ENCODE results near the gene SLC35F3.
"Not testable (repeated sequence)": the region's sequence is repeated elsewhere in the genome, so short reads cannot be mapped to it uniquely, and the experiment has no call there.

SLC35F3 gene

GRCh38 chr1:234300096-234300495, 395.6 kb downstream of the SLC35F3 start:
- FAIRE-seq: no peak

GRCh38 chr1:234301663-234302062, 397.2 kb downstream of the SLC35F3 start:
- not testable (repeated sequence) for FAIRE-seq

DNA sequence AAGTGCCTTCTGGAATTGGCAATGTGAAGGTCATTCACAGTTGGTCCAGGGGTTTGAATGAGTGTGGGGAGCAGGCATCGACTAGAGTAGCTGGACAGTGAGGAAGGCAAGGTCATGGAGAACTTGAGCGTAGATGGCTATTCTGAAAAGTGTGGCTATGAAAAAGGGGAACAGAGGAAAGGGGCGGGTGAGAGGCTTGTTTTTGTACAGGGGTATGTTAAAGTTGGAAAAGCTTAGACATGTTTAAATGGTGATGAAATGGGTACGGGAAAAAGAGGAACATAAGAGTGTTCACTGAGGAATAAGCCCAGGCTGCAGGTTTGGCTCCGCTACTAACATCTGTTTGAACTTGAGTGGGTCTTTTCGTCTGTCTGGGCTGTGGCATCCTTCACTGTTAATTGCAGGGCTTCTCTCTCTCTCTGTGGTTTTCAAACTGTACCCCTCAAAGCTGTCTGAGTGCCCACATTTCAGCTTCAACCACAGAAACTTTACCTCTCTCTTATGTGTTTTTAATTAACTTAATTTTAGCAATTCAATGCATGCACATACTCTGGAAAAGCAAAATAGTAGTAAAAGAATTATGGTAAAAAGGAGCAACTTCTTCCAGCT, 398.0 kb downstream of the SLC35F3 start:
- no peak for FAIRE-seq

GRCh38 chr1:234303231-234303630, 398.8 kb downstream of the SLC35F3 start:
- FAIRE-seq: no peak

DNA sequence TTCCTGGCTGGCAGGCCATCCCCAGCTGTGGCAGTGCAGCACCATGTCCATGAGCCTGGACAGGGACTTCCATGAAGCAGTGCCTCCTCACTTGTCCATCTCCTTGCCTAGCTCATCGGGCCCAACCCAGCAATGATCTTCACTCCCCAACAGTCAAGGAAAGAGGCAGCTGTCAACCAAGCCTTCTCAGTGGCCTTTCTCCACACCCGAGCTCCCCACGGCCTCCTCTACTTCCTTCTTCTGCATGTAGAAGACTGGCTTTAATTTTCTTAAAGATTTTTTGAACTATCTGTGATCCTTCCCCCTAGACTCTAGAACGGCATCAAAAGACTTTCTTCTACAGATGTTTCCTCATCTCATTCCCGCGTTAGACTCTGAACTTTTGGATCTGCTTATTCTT, 403.2 kb downstream of the SLC35F3 start:
- no peak for FAIRE-seq

GRCh38 chr1:234309243-234309597, 404.7 kb downstream of the SLC35F3 start:
- FAIRE-seq: no peak

GRCh38 chr1:234309598-234310459, 405.4 kb downstream of the SLC35F3 start:
- no peak for FAIRE-seq

DNA sequence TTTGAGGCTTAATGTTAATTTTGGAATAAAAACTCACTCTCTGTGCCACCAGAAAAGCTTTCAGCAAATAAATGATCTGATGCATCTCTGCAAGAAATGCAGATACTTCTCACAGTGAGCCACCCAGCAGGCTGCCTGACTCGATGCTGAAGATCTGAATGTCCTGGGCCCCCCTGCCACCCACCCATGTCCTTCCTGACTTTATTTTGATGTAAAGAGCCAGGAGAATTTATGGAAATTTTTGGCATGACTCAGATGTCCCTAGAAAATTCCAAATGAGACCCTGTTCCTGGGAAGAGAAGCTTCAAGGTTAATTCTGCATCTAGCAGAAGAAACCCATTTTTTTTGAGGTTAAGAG, 406.0 kb downstream of the SLC35F3 start:
- no peak for FAIRE-seq

- FAIRE-seq: no peak
These were observed 406.9 kb downstream of the SLC35F3 start for GRCh38 chr1:234311414-234311813.

GRCh38 chr1:234313171-234313570, 408.7 kb downstream of the SLC35F3 start:
- no peak for FAIRE-seq

DNA sequence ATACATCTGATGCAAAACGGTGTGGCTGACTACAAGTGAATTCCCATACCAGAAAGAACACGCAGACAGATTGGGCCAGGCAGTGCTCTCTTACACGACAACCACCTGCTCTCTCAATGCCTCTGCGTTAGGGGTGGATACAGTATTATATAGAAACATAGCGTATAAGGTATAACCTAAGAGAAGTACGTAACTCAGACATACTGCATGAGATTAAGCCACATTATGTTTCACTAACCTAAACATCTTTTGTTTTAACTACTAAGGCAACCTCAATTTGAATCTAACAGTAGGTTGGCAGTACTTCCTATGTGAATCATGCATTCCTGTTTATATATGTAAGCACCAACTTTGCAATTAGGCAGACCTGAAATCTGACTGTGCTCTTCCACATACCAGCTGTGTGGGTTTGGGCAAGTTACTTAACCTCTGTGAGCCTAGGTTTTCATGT, 410.6 kb downstream of the SLC35F3 start:
- no peak for FAIRE-seq

DNA sequence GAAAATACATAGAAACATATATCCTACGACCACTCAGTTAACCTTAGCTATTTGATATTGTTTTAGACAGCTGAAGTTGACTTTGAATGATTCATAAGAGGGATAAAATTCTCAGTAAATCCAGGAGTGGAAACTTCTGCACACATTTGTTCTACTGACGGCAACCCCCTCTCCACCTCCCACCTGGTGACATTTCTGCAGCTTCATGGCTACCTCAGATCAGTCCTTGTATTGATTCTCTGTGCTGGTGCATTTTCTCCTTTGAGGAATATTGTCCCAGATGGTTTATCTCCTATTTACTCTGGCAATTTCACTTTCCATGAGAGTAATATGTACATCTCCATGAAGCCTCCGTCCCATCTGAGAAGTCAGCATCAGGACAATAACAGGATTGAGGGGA, 411.1 kb downstream of the SLC35F3 start:
- no peak for FAIRE-seq

- FAIRE-seq: no peak
These were observed 412.0 kb downstream of the SLC35F3 start for GRCh38 chr1:234316486-234316885.

DNA sequence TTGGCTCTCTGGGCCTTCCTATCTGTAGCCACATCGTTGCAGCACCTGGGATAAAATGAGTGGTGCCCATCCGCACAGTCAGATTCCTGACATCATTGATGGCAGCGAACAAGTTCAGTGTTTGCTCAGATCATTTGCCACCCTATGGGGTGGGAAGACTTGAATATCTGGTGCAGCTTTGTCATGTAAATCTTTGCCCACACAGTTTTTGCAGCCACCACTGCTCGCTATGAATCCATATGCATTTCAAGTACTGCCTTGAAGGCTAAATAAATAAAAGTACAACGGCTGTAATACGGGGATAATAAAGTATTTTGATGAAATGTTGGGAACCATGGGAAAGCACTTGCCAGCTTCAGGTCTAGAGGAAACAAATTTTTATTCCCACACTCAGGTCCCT, 412.5 kb downstream of the SLC35F3 start:
- FAIRE-seq: no peak

DNA sequence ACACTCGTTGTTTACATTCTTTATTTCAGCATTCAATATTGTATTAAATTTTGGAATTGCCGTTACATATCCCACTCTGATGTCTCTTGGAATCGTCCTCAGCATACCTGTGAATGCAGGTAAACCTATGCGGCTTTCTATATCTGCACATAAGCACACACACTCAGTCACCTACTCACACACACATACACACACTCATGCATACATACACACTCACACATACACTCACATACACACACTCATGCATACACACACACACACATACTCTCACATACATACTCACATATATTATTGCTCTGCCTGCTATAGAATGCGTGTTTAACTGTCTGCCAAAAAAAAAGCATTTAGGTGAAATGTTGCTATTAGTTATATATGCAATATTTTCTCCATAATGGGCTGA, 415.6 kb downstream of the SLC35F3 start:
- no peak for FAIRE-seq

DNA sequence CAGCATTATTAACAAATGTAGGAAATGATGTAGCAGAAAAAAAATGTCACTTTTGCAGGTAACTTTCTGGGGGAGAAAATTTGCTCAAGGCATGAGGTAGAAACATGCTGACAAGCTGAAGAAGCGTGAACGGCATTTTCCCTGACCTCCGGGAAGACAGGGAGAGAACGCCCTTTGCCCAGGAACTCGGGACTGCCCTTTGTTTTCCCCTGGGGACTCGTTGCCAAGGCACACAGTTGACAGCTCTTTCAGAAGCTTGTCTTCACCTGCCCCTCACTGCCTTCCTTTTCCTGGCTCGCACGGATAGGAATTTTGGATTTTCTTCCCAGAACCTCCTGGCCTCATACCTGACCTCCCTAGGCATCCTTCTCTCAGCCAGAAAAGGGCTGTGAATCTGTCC, 416.1 kb downstream of the SLC35F3 start:
- FAIRE-seq: no peak

DNA sequence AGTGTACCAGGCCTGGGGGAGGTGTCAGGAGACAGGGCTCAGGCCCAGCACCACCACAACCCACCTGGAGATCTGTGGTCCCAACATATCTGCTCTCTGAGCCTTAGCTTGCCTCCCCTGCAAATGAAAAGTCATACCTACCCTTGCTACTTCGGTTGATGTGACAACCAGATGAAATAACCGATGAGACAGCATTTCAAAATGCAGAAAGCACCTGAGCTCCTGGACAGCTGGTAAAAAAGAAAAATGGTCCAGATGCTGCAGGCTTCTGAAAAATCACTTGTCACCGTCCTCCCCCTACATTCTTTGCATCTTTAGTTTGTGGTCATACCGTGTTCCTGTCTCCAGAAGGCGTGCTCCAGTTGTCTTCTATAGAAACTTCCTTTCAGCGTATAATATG, 416.8 kb downstream of the SLC35F3 start:
- FAIRE-seq: no peak

GRCh38 chr1:234322097-234322496, 417.6 kb downstream of the SLC35F3 start:
- FAIRE-seq: no peak

GRCh38 chr1:234322979-234323378, 418.5 kb downstream of the SLC35F3 start:
- FAIRE-seq: no peak

DNA sequence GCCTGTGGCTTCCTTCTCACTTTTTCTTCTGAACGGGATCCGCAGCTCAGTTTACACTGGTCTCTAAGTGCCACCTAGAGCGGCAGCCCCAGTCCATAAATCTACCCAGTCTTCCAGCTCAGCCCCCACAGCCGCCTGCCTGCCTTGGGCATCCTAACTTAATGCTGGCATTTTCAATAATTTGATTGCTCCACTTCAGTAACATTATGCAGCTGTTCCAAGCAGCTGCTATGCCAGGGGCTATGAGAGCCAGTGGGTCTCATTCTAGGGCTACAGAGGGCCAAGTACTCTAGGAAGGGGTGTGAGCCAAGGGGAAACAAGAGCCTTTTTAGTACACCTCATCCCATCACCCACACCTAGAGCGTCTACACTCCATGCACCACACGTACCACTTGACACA, 420.3 kb downstream of the SLC35F3 start:
- FAIRE-seq: no peak

DNA sequence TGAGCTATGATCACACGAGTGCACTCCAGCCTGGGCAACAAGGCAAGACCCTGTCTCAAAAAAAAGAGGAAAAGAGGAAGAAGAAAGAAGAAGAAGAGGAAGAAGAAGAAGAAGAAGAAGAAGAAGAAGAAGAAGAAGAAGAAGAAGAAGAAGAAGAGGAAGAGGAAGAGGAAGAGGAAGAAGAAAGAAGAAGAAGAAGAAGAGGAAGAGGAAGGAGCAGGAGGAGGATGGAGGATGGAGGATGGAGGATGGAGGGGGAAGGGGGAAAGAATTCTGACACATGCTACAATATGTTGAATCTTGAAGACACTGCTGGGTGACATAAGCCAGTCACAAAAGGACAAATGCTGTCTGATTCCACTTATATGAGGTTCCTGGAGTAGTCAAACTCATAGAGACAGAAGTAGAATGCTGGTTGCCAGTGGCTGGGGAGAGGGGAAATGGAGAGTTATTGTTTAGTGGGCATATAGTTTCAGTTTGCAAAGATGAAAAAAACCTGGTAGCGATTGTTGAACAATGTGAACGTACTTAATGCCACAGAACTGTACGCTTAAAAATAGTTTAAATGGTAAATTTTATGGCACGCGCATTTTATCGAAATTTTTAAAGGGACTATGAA, 421.5 kb downstream of the SLC35F3 start:
- FAIRE-seq: no peak

DNA sequence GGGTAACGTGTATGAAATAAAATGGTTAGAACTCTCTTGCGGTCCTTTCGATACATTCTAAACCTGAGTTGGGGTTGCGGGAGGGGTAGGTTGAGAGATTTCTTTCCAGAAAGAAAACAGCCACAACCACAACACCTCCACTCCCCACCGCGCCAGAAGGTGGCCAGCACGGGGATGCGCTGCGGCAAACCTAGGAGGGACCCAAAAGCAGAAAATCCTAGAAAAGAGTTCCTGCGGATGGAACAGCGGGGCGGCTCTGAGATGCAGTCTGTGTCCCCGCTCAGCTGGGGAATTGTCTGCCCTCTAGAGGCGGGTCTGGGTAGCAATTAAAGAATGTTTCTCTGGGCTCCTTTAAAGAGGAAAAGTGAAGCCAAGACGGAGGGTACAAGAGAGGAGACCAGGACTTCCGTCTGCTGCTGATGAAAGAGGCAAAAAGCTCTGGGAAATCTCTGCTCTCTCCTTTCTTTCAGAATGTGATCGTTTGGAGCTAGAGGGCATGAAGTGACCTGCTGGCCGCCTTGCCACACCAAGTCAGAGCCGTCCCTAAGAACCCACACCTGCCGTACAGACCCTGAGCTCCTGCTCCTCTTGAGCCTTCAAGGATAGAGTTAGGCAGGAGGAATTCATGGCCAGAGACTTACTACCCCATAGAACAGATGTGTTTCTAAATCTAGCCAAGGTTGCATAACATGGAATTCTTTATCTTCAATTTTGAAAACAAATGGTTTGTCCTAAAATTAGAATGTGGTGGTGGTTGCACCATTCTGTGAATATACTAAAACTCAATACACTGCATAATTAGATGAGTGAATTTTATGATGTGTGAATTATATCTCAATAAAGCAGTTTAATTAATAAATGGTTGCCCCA, 422.3 kb downstream of the SLC35F3 start:
- FAIRE-seq: no peak

DNA sequence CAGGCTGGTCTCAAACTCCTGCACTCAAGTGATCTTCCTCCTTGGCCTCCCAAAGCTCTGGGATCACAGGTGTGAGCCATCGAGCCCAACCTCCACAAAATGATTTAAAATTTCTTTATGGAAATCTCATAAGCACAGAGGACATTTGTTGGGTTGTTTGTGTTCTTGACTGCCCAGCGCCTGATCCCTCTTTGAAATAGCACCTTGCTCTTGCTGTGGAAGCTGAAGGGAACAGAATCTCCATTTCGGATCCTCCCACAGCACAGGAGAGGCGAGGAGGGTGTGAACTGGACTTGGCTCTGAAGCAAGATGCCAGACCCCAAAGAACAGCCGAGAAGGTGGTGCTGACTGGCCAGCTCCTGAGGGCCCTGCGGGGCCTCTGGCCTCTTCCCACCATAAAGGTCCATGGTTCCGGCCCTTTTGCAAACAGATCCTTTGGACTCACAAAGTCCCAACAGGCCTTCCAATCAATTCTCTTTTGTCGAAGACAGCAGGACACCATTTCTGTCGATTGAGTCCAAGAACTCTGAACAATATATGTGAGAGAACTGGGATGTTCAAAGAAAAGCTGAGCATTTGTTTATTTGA, 423.2 kb downstream of the SLC35F3 start:
- no peak for FAIRE-seq
